ENCODE data around the gene NELL1. TPM values are rescaled to one million over a fixed set of nuclear protein-coding genes. Genes with fewer than 3 reads are reported as not detected.

Gene NELL1
- total and polyA plus RNA-seq, 2 donors (not counting 3 experiments of a cell fraction or from before 2014, with no cell fraction given), result not detected

DNA sequence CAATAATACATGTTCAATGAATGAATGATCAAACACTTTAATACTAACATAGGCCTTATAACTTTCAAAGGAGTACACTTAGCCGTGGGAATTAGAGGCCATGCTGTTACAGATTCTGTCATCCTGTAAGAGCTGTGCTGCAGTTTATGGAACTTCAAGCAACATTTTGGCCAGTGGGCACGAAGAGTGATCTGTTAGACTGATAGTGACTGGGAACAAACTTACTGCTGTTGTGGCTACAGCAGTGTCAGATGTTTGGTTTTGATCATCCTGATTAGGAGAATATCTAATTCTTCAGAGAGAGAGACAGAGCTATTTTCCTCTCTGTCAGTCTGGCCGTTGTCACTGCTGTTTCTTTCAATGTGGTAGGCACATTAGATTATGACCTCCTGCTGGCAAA is 348.9 kb downstream of the NELL1 start:
- Histone ChIP-seq H3K9me3 (replicated peaks; ENCODE audit: control insufficient read depth, insufficient read depth, low read length) (peaks cover 10% of the 10 kb centered on the region), H3K4me3 (replicated peaks in 1 of 3; ENCODE audit: insufficient read depth in 1 of 3, low read depth in 1 of 3, low read length in 3 of 3) (no peak overlapping the region), H3K27me3 (ENCODE audit: control insufficient read depth in 2 of 2, insufficient read depth in 2 of 2, low read length in 2 of 2) (no peaks in the 10 kb centered on the region), H4K20me1 (replicated peaks; ENCODE audit: control insufficient read depth, extremely low read depth, insufficient read depth, low read length) (no peaks in the 10 kb centered on the region), H3K4me2 (ENCODE audit: insufficient read depth, low read length) (no peak overlapping the region), H3K9ac (replicated peaks; ENCODE audit: extremely low read depth, insufficient read depth, low read length) (no peak overlapping the region), H3K36me3 (ENCODE audit: control insufficient read depth in 2 of 2, extremely low read depth in 1 of 2, insufficient read depth in 2 of 2, low read length in 2 of 2) (no peaks in the 10 kb centered on the region), H2AFZ (ENCODE audit: low read depth, low read length) (no peak overlapping the region), H3K27ac (ENCODE audit: insufficient read depth, low read depth, low read length) (no peak overlapping the region), H3K9me1 (replicated peaks; ENCODE audit: control insufficient read depth, extremely low read depth, insufficient read depth, low read length) (no peaks in the 10 kb centered on the region), H3K4me1 (ENCODE audit: control insufficient read depth, extremely low read depth, insufficient read depth, low read length) (no peaks in the 10 kb centered on the region), H3K79me2 (ENCODE audit: control insufficient read depth, insufficient read depth, low read length) (no peaks in the 10 kb centered on the region)
- TF ChIP-seq GATA2 (IDR thresholded peaks at IDR 0.05; ENCODE audit: insufficient read depth, insufficient read length, low read depth, low read length) (no peak), MYC (IDR thresholded peaks at IDR 0.05; ENCODE audit: low read depth, low read length) (no peak), EZH2 (IDR thresholded peaks at IDR 0.05; ENCODE audit: borderline replicate concordance, low read depth, low read length, severe bottlenecking) (no peak), POLR2A (IDR thresholded peaks at IDR 0.05; ENCODE audit: low read depth, low read length) (no peak), FOS (IDR thresholded peaks at IDR 0.05; ENCODE audit: borderline replicate concordance, insufficient read depth, low read length) (no peak), JUN (IDR thresholded peaks at IDR 0.05; ENCODE audit: borderline replicate concordance, insufficient read depth, insufficient read length, low read depth) (no peak), POLR2AphosphoS5 (IDR thresholded peaks at IDR 0.05; ENCODE audit: insufficient read depth, low read depth, low read length) (no peak)
- TF ChIP-seq, protein P1, sequence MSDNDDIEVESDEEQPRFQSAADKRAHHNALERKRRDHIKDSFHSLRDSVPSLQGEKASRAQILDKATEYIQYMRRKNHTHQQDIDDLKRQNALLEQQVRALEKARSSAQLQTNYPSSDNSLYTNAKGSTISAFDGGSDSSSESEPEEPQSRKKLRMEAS (IDR thresholded peaks at IDR 0.05; ENCODE audit: insufficient read depth, insufficient read length), result no peak
- TF ChIP-seq, protein P2, sequence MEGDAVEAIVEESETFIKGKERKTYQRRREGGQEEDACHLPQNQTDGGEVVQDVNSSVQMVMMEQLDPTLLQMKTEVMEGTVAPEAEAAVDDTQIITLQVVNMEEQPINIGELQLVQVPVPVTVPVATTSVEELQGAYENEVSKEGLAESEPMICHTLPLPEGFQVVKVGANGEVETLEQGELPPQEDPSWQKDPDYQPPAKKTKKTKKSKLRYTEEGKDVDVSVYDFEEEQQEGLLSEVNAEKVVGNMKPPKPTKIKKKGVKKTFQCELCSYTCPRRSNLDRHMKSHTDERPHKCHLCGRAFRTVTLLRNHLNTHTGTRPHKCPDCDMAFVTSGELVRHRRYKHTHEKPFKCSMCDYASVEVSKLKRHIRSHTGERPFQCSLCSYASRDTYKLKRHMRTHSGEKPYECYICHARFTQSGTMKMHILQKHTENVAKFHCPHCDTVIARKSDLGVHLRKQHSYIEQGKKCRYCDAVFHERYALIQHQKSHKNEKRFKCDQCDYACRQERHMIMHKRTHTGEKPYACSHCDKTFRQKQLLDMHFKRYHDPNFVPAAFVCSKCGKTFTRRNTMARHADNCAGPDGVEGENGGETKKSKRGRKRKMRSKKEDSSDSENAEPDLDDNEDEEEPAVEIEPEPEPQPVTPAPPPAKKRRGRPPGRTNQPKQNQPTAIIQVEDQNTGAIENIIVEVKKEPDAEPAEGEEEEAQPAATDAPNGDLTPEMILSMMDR (IDR thresholded peaks at IDR 0.05; ENCODE audit: extremely low read depth in 1 of 2, insufficient read depth in 1 of 2, low read depth in 1 of 2, low read length in 2 of 2), result no peak
- intact Hi-C loops (cut with micrococcal nuclease) (no loop called here), dilution Hi-C loops (cut with MboI; ENCODE audit: extremely low pct_ligation_motif_present, low sequenced_read_pairs) (no loop called here)
- BruUV-seq (replicated peaks), result no TSS peak
- FAIRE-seq, result no peak
- DNase-seq (ENCODE audit: low read depth, low spot score), result no peak
- ChIA-PET POLR2A (no interaction called here), CTCF (no interaction called here)

All from endothelial cell of umbilical vein (primary cell).